Thyroid gland (tissue), 4 donors: ENCODE data around the gene RCCD1.

Source experiments
- CTCF ChIP-seq, 6 experiments: fragments of 200-600 bp in 3 of 6; fragments of 450-650 bp in 3 of 6; sonication (generic) in 3 of 6; IDR thresholded peaks; one replicate each; pipeline ENCODE4 v1.5.1; 2016 to 2019; ENCODE audit warnings: antibody characterized with exemption in 6 of 6, mild to moderate bottlenecking in 2 of 6, inconsistent platforms in 1 of 6, moderate library complexity in 1 of 6
- POLR2A ChIP-seq, 2 donors: fragments of 450-650 bp; IDR thresholded peaks; one replicate each; pipeline ENCODE4 v1.6.1; 2017; ENCODE audit warnings: antibody characterized with exemption in 2 of 2, mild to moderate bottlenecking in 2 of 2, moderate library complexity in 1 of 2

DNA sequence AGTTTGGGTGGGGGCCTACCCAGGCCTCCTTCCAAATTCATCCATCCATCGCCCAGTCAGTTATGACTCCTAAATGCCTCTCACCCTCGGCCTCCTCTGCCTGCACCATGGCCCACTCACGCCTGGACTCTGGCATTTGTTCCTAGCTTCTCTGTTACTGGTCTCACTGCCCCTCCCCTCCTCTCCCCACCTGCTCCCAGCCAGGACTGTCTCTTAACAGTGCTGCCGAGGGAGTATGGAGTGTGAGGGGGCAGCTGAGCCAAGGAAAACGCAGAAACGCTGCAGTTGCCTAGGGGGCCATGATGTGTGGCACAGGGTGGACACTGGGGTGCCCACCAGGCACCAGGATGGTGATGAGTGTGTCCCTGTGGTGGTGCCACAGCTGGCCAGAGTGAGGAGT lies 3.1 kb downstream of the RCCD1 start:
- TF ChIP-seq CTCF (IDR thresholded peaks at IDR 0.05) (no peak), POLR2A (IDR thresholded peaks at IDR 0.05) (no peak)
